HG03025 (cell line): ENCODE data around the gene SLC26A11.
A peak's percentile ranks its signal among the peaks of the same experiment; 100 is the strongest.
"Not testable (repeated sequence)": the region's sequence is repeated elsewhere in the genome, so short reads cannot be mapped to it uniquely, and the experiment has no call there.

Experiments used
- ATAC-seq: cut with Tn5 transposase; IDR thresholded peaks from one replicate; pipeline ENCODE4 v1.9.1; 2021; ENCODE audit warnings: mild to moderate bottlenecking, moderate library complexity; ENCODE audit not compliant: unreplicated experiment, low FRiP score

SLC26A11 gene

DNA sequence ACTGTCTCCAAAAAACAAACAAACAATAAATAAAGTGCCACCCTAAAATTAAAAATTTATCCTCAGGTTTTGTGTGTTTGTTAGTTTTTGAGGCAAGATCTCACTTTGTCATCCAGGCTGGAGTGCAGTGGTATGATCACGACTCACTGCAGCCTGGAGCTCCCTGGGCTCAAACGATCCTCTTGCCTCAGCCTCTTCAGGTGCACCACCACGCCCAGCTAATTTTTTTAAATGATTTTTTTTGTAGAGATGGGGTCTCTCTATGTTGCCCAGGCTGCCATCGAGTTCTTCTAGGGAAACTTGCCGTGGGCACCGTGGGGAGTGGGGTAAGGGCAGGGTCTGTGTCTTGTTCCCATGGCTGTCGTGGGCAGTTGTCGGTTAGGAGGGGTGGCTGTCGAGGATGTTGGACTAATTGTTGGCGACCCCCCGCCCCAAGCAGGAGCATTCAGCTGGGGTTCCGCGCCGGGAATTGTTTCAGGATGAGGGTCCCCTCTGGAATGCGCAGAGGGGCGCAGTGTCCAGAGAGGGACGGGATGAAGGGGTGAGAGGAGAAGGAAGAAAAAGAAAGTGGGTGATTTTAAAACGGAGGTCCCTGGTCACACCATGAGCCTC lies 39.3 kb downstream of the SLC26A11 start:
- no peak for ATAC-seq

DNA sequence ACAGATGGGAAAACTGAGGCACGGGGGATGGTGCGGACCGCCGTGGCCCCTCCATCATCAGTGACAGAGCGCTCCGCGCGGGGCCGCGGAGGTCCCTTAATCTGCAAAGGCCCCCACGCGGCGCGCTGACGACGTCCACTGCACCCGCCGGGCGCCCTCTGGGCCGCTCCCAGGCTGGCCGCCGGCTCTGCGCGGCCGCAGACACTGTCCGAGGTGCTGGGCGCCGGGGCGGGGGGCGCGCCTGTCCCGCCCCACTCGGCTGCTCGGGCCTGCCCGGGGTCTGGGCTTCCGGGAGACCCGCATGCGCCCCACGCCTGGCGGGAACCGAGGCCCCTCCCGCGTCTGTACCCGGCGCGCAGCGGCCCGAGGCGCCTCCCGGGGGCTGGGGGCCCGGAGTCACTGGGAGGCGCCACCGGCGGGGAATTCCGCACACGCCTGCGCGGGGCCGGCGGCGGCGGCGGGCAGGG lies 39.9 kb downstream of the SLC26A11 start:
- no peak for ATAC-seq

DNA sequence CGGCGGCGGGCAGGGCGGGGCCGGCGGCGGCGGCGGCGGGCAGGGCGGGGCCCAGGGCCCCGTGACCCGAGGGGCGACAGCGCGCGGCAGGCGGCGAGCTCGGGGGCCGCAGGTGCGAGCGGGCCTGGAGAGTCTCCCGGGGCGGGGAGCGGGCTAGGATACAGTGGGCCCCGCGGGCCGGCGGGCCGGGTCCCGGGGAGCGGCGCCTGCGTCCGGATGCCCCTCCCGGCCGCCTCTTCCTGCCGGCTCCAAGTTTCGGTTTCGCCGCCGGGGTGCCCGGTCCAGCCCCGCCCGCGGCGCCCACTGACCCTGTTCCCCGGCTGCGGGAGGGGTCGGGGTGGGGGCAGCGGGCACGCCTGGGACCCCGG lies 40.5 kb downstream of the SLC26A11 start, which contains the start of gene RNF213:
Gene RNF213, plus strand, starts transcription at position 62 of the 368 bp plus-strand sequence. CDS start 2,830 bp downstream, outside the sequence.
- no peak for ATAC-seq

DNA sequence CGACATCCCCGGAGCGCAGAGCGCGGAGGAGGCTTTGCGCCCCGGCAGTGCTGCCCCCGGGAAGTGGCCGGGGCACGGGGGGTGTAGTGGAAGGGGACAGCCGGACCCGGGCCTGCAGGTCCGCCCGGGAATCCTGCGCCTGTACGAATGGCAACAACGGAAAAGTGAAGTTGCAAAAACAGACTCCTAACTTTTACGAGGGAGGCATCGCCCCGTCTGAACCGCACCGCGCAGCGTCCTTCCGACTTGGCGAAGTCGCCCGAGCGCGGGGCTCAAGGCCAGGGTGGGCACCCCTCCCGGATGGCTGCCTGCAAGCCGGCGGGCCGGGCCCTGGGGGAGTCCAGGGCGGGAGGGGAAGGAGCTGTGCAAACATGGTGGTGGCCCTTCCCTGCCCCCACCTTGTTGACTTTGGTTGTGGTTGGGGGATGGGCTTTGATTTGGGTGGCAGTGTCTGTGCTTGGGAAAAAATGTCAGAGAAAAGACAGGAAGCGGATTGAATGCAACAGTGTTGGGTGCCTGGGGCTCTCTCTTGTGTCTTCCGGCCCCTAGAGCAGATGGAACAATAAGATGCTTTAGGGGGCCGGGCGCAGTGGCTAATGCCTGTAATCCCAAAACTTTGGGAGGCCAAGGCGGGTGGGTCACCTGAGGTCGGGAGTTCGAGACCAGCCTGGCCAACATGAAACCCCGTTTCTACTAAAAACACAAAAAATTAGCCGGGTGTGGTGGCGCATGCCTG lies 41.1 kb downstream of the SLC26A11 start:
- no peak for ATAC-seq

DNA sequence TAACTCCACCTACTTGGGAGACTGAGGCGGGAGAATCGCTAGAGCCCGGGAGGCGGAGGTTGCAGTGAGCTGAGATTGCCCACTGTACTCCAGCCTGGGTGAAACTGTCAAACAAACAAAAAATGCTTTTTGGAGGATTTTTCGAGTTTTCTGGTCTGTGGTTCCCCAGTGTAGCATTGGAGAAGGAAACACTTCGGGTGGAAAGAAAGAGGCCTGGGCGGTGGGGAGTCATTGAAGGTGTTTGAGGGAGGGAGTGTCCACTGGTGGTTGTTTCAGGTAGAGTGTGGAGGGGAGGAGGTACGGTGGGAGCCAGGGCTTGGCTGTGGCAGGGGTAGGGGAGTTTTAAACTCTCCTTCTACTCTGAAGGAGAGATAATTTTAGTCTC lies 41.7 kb downstream of the SLC26A11 start:
- no peak for ATAC-seq

GRCh38 chr17:80262291-80262690 lies 42.1 kb downstream of the SLC26A11 start:
- no peak for ATAC-seq

GRCh38 chr17:80262775-80263244 lies 42.6 kb downstream of the SLC26A11 start:
- ATAC-seq, result no peak

DNA sequence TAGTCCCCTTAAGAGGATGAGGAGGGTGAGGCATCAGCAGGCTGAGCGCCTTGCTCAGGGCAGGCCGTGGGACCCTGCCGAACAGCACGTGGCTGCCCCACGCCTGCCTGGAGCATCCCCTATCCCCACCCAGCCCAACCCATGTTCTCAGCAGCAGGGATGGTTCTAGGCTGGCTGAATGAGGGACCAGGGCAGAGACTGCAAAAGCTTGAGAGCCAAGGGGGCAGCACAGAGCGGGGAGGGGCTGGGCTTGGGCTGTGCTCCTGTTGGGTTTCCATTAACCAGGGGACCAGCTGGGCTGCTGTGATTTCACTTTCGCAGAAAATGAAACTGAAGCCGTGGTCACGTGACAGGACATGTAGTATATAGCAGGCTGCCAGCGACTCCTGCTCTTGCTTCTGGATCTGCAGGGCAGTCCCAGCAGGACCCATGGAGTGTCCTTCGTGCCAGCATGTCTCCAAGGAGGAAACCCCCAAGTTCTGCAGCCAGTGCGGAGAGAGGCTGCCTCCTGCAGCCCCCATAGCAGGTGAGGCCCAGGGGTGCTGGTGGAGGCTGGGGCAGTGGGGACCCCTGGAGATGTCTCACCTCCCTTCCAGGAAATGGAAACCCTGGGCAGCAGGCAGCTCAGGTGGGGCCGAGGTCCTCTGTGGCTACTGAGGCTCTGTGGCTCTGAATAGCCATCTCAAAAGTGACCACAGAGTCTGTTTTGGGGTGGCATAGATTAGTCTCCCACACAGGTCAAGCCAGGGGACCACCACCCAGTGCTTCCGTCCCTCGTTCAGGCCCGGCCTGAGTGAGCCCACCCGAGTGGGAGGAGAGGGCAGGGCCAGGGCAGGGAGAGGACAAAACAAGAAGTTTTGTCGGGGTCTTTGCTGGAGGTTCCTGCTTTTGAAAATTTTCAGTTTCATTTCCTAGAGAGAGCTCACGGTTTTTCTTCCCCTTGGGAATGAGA lies 43.3 kb downstream of the SLC26A11 start:
- ATAC-seq, result peak; percentile 36

DNA sequence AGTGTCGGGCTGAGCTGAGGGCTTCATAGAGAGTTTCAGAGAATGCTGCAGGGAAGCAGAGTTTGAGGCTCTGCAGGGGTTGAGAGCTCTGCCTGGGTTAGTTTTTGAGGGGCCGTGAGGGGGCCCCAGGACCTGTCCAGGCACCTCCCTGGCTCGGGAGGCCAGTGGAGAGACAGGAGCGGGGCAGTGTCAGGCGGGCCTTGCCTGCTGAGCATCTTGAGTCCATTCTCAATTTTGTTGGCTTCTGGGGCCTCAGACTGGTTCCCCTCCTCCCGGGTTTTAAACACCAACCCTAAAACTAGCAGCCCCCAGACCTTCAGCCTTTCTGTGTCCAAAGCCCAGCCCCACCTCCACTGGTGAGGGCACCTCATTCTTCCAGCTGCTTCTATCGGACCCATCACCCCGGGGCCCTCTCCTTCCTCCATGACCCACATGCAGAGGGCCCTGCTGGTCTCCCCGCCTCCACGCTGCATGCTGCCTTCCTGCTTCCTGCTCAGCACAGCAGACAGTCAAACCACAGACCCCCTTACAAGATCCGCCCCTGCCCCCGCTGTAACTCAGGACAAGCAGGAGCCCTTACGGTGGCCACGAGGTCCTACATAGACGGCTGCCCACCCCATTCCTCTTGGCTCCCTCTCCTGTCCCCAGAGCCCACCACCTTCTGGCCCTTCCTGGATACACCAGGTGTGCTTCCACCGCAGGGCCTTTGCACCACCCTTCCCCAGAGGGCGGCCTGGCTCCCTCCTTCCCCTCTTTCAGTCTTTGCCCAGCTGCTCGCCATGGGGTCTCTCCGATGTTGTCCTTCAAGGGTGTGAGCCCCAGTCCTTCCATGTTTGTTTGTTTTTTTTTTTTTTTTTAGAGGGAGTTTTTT lies 44.2 kb downstream of the SLC26A11 start:
- no peak for ATAC-seq

GRCh38 chr17:80265205-80266068 lies 45.2 kb downstream of the SLC26A11 start:
- ATAC-seq, result no peak

DNA sequence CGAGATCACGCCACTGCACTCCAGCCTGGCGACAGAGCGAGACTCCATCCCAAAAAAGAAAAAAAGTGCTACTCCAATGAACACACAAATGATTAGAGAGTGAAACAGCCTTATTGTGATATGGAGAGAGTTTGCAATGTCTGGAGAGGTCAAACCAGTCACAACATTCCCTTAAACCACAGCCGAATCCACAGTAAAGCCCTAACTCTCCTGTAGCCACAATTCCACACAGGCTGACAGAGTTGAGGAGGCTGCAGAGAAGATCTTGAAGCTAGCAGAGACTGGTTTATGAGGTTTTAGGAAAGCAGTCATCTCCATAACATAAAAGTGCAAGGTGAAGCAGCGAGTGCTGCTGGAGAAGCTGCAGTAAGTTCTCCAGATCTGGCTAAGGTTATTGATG lies 47.2 kb downstream of the SLC26A11 start:
- no peak for ATAC-seq

DNA sequence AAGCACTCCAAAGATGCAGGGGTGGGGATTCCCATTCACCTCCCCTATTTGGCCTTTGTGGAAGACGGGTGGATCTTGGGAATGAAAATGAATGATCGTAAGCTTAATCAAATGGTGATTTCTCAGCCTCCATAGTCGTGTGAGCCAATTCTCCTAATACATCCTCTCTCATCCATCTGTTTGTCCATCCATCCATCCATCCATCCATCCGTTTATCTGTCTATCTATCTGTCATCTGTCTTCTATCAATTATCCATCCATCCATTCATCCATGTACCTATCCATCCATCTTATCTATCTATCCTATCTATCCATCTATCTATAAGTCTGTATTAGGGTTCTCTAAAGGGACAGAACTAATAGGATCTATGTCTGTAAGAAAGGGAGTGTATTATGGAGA lies 48.2 kb downstream of the SLC26A11 start:
- no peak for ATAC-seq

GRCh38 chr17:80269405-80269807 lies 49.2 kb downstream of the SLC26A11 start:
- ATAC-seq, result no peak

DNA sequence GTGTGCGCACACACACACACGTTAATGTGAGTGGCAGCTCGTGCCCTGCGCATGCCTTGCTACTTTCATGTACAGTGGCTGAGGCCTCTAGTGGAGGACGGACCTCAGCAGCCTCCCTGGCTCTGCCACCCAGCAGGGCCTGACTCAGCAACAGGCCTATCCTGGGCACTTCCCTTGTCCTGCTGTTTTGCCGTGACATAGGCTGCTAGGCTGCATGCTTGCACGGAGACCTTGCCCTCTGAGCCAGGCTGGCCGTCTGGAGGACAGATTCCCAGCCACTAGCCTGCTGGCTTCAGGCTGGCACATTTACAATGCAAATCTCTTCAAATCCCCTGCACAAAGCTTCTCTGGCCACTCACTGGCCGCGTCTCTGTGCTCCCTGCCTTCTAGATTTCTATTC lies 49.9 kb downstream of the SLC26A11 start:
- no peak for ATAC-seq

DNA sequence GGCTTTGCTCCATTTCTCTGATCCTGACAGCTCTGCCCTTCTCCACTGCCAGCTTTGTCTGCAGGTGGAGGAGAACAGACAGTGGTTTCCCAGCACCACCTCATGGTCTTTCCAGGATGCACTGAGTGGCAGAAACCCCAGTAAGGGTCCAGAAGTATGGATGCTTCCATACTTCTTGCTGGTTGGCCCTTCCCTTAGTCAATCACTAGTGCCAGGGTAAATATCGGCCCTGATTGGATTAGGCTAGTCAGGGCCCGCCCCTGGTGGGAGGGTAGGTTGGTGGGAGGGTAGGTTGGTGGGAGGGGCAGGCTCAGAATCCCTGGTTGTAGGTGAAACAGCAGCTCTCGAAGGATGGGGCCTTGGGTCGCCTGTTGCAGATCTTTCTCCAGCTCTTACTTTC lies 50.6 kb downstream of the SLC26A11 start:
- no peak for ATAC-seq

- no peak for ATAC-seq
These were observed 52.1 kb downstream of the SLC26A11 start for GRCh38 chr17:80272366-80272765.

- ATAC-seq, result no peak
These were observed 54.1 kb downstream of the SLC26A11 start for GRCh38 chr17:80274331-80274730.

GRCh38 chr17:80274871-80275449 lies 54.7 kb downstream of the SLC26A11 start:
- ATAC-seq, result no peak

DNA sequence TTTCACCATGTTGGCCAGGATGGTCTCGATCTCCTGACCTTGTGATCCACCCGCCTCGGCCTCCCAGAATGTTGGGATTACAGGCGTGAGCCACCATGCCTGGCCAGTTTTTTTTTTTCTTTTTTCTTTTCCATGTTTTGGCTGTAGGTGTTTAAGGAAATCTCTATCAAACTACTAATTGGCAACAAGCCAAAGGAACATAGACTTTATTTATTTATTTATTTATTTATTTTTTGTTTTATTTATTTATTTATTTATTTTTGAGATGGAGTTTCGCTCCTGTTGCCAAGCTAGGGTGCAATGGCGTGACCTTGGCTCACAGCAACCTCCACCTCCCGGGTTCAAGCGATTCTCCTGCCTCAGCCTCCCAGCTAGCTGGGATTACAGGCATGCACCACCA lies 55.6 kb downstream of the SLC26A11 start:
- ATAC-seq, result not testable (repeated sequence)
